Right atrium auricular region (tissue), 2 donors: ENCODE measurements around the gene L2HGDH. TPM values are rescaled to one million over a fixed set of nuclear protein-coding genes. Genes with fewer than 3 reads are reported as not detected.

Source experiments
- DNase-seq: peaks from one replicate; pipeline ENCODE4 v3.0.0-alpha.2; 2019; ENCODE audit warnings: low spot score
- H3K27ac ChIP-seq, 2 donors: fragments of 200-600 bp; sonication (generic); 1 replicate in 1 of 2; 2 replicates in 1 of 2; pipeline ENCODE4 v1.5.1; 2016 to 2019
- H3K27me3 ChIP-seq, 2 donors: fragments of 200-600 bp; sonication (generic); one replicate each; pipeline versions ENCODE4 v1.5.1 to v1.6.0; 2017 to 2019
- H3K36me3 ChIP-seq: fragments of 200-600 bp; sonication (generic); one replicate; pipeline ENCODE4 v1.5.1; 2016
- H3K4me1 ChIP-seq, 2 donors: fragments of 200-600 bp; sonication (generic); one replicate each; pipeline versions ENCODE4 v1.5.1 to v1.6.0; 2017 to 2019
- H3K4me3 ChIP-seq, 2 donors: fragments of 200-600 bp; sonication (generic); 1 replicate in 1 of 2; 2 replicates in 1 of 2; pipeline ENCODE4 v1.5.1; 2017 to 2019; ENCODE audit warnings: mild to moderate bottlenecking in 1 of 2, moderate library complexity in 1 of 2
- H3K9me3 ChIP-seq, 2 donors: fragments of 200-600 bp; sonication (generic); one replicate each; pipeline ENCODE4 v1.5.1; 2019
- total RNA-seq, 2 donors: library from RNA; depleted of rRNA; stranded (reverse); fragments of >200 nt; gene quantifications; one replicate each; pipeline ENCODE4 v1.1.0, GENCODE V29; 2016
- TF ChIP-seq, protein P1 (sequence below), 2 donors: fragments of 200-600 bp; sonication (generic); IDR thresholded peaks; one replicate each; pipeline ENCODE4 v1.5.1; 2019; ENCODE audit warnings: antibody characterized with exemption in 2 of 2

The L2HGDH gene
- total RNA-seq, 2 donors from 2014 or later, result 4.0 to 8.3 TPM

DNA sequence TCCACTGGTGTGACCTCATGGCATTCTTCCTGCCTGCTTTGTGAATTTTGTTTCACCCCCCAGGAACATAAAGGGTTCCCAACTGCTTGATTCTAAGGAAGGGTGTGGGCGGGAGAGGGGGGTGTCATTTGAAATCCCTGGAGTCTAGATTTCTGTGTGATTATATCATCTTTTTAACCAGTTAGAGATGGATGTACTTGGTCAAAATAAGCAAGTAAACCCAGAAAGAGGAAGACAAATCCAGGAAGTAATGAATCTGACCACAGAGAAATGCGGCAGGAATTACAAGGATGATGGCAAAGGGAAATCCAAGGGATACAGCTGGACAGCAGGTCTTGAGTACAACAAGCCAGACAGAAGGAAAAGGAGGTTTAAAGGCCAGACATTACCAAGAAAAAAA, 38.9 kb upstream of the L2HGDH start:
- Histone ChIP-seq H3K4me1 (peaks cover 0 to 19% of the 10 kb centered on the region in 2 donors), H3K4me3 (no peak overlapping the region), H3K27ac (no peak overlapping the region), H3K9me3 (no peaks in the 10 kb centered on the region), H3K36me3 (no peaks in the 10 kb centered on the region), H3K27me3 (no peaks in the 10 kb centered on the region)
- TF ChIP-seq, protein P1, sequence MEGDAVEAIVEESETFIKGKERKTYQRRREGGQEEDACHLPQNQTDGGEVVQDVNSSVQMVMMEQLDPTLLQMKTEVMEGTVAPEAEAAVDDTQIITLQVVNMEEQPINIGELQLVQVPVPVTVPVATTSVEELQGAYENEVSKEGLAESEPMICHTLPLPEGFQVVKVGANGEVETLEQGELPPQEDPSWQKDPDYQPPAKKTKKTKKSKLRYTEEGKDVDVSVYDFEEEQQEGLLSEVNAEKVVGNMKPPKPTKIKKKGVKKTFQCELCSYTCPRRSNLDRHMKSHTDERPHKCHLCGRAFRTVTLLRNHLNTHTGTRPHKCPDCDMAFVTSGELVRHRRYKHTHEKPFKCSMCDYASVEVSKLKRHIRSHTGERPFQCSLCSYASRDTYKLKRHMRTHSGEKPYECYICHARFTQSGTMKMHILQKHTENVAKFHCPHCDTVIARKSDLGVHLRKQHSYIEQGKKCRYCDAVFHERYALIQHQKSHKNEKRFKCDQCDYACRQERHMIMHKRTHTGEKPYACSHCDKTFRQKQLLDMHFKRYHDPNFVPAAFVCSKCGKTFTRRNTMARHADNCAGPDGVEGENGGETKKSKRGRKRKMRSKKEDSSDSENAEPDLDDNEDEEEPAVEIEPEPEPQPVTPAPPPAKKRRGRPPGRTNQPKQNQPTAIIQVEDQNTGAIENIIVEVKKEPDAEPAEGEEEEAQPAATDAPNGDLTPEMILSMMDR (IDR thresholded peaks at IDR 0.05), result no peak
- no peak for DNase-seq

DNA sequence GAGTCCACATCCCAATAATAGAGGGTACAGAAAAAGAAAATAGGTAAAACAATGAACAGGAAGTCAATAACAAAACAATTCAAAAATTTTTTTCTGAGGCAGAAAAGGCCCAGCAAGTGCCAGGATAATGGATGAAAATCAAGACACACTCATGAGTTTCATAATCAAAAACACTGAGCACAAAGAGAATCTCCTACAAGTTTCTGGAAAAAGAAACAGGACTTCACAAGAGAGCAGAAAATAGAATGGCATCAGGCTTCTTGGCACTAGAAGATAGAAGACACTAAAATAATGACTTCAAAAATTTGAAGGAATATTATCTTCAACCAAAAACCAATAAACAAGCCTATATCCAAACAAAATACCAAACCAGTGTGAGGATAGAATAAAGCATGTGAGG, 36.9 kb upstream of the L2HGDH start:
- H3K4me1 ChIP-seq, result peaks cover 0 to 19% of the 10 kb centered on the region in 2 donors
- no peak overlapping the region for H3K27ac ChIP-seq
- H3K36me3 ChIP-seq, result no peaks in the 10 kb centered on the region
- TF ChIP-seq, protein P1 (IDR thresholded peaks at IDR 0.05), result no peak
- DNase-seq, result no peak
- H3K4me3 ChIP-seq, result no peak overlapping the region
- H3K27me3 ChIP-seq, result no peaks in the 10 kb centered on the region
- no peaks in the 10 kb centered on the region for H3K9me3 ChIP-seq

DNA sequence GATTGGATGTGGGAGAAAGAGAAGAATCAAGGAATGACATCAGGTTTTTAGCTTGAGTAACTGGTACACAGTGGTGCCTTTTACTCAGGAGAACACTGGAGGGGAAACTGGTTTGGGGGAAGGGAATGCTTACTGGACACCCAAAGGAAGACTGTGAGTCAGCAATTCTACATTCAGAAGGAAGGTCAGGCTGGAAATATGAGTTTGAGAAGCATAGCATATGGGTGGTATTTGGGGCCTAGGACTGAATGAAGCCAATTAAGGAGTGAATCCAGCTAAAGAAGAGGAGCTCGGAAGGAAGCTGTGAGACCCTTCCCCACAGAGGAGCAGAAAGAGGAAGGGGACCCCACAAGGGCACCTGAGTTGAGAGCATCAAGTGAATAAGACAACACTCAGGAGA, 35.5 kb upstream of the L2HGDH start:
- no peaks in the 10 kb centered on the region for H3K27me3 ChIP-seq
- no peaks in the 10 kb centered on the region for H3K9me3 ChIP-seq
- no peak for DNase-seq
- no peak overlapping the region for H3K4me3 ChIP-seq
- no peak overlapping the region for H3K27ac ChIP-seq
- peaks cover 0 to 30% of the 10 kb centered on the region in 2 donors for H3K4me1 ChIP-seq
- no peaks in the 10 kb centered on the region for H3K36me3 ChIP-seq
- TF ChIP-seq, protein P1 (IDR thresholded peaks at IDR 0.05), result no peak

DNA sequence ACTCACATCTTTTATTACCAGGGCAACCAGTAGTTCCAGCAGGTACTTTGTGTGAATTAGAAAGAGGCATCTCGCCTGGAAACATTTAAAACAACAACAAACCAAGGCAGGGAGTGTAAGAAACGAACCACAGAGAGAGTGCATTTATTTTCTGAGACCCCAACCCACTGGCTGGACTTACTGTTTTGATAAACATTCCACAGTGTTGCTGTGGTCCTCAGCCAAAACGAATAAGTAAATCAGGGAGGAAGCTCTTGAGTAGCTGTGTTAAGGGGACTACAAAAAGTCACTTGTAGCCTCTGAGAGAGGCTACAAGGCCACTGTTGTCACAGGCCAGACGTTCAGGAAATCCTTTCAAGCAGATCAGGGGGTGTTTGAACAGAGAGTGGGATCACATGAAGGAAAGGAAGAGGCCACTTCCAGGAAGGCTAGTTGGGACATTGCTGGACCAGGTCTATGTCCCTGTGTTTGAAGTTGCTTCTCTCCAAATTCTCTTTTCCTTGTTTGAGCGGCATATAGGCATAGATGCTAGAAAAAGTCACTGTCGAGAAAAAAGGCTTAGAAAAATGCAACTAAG, 33.9 kb upstream of the L2HGDH start:
- no peaks in the 10 kb centered on the region for H3K27me3 ChIP-seq
- TF ChIP-seq, protein P1 (IDR thresholded peaks at IDR 0.05), result no peak
- H3K27ac ChIP-seq, result no peak overlapping the region
- no peaks in the 10 kb centered on the region for H3K9me3 ChIP-seq
- no peak overlapping the region for H3K4me3 ChIP-seq
- H3K36me3 ChIP-seq, result no peaks in the 10 kb centered on the region
- peaks cover 0 to 37% of the 10 kb centered on the region in 2 donors for H3K4me1 ChIP-seq
- DNase-seq, result no peak

DNA sequence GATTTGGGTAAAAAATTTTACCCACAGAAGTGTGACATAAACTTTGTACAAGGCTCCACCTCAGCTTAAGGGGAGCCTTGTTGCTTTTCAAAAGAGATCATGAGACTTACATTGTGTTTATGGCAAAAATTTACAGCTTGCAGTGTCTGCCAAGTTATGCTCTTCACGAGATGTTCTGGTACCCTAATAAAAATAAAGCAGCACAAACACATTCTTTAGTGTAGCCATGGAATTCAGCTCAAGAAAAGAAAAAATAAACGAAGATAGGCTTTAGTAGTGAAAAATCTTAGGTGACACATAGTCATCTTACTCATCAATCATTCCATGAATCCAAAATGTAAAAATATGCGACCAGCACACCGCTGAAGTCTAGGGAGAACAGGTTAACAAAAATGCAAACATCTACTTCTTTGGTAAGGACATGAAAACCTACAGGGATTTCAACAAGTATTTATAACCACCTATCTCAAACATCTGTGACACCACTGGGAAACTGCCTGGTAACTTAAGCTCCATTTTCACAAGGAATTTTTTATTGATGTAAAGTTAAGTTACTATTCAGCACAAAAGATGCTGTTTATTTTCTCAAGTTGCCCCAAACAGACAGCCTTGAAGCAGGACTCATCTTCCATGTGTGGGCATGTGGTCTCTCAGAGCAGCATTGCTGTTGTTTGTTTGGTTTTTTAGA, 33.0 kb upstream of the L2HGDH start:
- no peak for DNase-seq
- H3K27me3 ChIP-seq, result no peaks in the 10 kb centered on the region
- H3K4me3 ChIP-seq, result no peak overlapping the region
- TF ChIP-seq, protein P1 (IDR thresholded peaks at IDR 0.05), result no peak
- no peak overlapping the region for H3K27ac ChIP-seq
- H3K9me3 ChIP-seq, result no peaks in the 10 kb centered on the region
- H3K36me3 ChIP-seq, result no peaks in the 10 kb centered on the region
- H3K4me1 ChIP-seq, result peaks cover 0 to 37% of the 10 kb centered on the region in 2 donors
